Spleen (tissue), 7 donors: ENCODE measurements around the gene RAB24.
A peak's percentile ranks its signal among the peaks of the same experiment; 100 is the strongest.

Experiments used
- POLR2A ChIP-seq, 3 donors: fragments of 450-650 bp; IDR thresholded peaks; one replicate each; pipeline ENCODE4 v1.5.1; 2017; ENCODE audit warnings: antibody characterized with exemption in 3 of 3, mild to moderate bottlenecking in 1 of 3
- TF ChIP-seq, protein P1 (sequence below), 11 experiments: fragments of 200-600 bp in 7 of 11; fragments of 450-650 bp in 4 of 11; sonication (generic) in 4 of 11; IDR thresholded peaks in 8 of 11; conservative IDR thresholded peaks in 3 of 11; 1 replicate in 7 of 11; 2 replicates in 4 of 11; pipeline versions ENCODE4 v1.4.0 to v1.8.0; 2016 to 2021; ENCODE audit warnings: antibody characterized with exemption in 11 of 11, inconsistent platforms in 4 of 11, mild to moderate bottlenecking in 1 of 11
- donor health status: DM: no; HTN: no; CAD: no; lungs with moderate emphysema.
- donor health status: DM: no; HTN: no; CAD: no.
- donor health status: DM: no; HTN: no; CAD: no.

DNA sequence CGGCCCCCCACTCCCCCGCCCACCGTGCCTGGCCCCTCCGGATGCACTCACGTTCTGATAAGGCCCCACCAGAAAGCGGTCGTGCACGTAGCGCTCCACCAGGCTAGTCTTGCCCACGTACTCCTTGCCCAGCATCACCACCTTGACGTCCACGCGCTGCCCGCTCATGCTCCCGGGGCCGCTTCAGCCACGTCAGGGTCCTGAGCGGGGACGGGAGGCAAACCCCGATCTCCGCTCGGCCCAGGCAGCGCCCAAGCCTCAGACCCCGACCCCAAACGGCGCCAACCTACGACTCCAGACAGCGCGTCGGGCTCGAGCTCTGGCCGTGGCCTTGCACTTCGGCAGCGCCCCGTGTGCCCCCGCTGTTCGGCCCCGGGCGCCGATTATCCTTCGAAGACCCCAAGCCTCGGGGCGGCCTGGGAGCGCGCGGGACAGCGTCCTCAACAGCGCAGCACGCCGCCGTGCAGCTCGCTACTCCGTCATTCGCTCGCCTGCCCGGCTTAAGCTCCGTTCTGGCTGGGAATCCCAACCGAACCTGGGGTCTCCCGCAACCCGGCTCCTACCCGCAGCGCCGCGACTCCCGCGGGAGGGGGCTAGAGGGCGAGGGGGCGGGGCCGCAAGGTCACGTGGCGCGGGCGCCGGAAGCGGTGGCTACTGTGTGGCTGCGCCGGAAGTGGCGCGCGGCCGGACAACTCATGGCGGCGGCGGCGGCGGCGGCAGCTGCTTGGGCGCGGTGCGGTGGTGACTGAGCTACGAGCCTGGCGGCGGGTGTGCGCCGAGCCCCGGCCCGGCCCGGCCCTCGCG lies at the start of gene RAB24, which contains the start of gene PRELID1:
- TF ChIP-seq, protein P1, sequence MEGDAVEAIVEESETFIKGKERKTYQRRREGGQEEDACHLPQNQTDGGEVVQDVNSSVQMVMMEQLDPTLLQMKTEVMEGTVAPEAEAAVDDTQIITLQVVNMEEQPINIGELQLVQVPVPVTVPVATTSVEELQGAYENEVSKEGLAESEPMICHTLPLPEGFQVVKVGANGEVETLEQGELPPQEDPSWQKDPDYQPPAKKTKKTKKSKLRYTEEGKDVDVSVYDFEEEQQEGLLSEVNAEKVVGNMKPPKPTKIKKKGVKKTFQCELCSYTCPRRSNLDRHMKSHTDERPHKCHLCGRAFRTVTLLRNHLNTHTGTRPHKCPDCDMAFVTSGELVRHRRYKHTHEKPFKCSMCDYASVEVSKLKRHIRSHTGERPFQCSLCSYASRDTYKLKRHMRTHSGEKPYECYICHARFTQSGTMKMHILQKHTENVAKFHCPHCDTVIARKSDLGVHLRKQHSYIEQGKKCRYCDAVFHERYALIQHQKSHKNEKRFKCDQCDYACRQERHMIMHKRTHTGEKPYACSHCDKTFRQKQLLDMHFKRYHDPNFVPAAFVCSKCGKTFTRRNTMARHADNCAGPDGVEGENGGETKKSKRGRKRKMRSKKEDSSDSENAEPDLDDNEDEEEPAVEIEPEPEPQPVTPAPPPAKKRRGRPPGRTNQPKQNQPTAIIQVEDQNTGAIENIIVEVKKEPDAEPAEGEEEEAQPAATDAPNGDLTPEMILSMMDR (IDR thresholded peaks at IDR 0.05 in 8 of 11, conservative IDR thresholded peaks at IDR 0.05 in 3 of 11) = peak in 6 of 11 experiments; percentile 39 to 63 (median 46)
- TF ChIP-seq POLR2A (IDR thresholded peaks at IDR 0.05) = peak in 2 of 3 donors; percentile 27 to 44
